HG03571 (cell line): Measurements from ENCODE around the gene PIR.

Experiments used
- ATAC-seq: cut with Tn5 transposase; IDR thresholded peaks from one replicate; pipeline ENCODE4 v1.9.1; 2021; ENCODE audit not compliant: unreplicated experiment

The PIR gene

DNA sequence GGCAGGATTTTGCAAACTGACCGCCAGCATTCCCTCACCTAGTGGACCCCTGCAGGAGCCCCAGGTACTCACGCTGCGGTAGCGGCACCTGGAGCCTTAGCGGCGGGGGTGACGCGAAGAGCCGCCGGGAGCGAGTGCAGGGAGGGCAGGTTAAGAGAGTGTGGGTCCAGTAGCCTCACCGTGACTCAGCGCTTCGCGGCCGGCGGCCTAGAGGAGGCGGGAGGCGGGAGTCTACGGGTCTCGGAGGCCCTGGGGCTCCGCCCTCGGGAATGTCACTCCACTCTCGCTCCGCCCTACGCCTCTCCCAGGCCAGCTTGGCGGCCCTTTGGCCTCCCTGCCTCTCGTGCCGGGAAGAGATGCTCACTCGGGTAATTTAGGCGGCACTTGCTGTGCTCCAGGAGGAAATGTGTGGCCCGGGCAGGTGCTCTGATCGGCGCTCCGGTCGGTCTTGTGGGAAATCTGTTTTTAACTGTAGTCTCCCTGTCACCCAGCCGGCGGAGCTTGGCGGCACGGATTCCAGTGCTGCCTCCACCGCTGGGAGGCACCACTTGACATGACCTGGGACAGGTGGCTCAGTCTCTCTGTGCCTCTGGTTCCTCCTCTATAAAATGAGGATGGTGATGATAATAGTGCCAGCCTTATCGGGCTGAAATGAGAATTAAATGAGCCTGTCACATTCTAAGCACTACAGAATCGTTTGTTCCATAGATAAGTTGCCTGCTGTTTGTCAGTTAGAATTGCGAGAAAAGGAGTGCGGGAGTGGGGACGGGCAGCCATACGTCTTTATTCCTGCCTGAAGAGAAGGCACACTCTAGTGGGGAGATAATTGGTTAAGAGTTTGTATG, at the start of gene PIR:
Gene PIR (minus strand): TSS at position 216 of the 845 bp plus-strand sequence. CDS start 2,076 bp downstream, outside the sequence.
- ATAC-seq, result peak; percentile 97

DNA sequence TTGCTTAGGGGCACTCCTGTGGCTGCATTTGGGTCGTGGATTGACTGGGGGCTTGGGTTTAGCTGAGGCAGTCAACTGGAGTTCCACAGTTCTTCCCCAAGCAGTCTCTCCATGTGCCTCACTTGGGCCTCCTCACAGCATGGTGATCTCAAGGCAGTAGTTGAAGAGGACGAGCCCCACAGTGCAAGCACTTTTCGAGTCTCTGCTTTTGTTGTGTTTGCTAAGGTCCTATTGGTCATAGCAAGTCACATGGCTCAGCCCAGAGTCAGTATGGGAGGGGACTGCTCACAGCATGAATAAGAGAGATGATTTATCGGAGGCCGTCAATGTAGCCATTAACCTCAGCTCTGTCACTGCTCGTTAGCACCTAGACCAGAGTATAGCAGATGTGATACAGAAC, 37.2 kb upstream of the PIR start:
- ATAC-seq, result no peak

DNA sequence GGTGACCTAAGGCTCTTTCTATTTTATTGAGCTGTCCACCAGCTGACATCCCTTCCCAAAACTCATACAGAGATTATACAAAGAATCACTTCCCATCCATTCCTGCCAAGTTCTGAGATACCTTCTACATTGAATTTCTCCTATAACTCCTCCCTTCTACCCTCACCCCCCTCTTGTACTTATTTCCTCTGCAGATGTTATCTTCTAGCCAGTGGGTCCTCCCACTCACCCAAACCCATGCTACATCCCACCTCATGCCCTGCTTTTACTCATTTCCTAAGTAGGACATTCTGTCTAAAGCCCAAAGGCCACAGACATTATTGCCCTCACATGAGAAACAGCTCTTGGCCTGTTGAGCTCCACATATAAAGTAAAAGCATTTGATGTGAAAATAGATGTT, 36.0 kb upstream of the PIR start:
- no peak for ATAC-seq

DNA sequence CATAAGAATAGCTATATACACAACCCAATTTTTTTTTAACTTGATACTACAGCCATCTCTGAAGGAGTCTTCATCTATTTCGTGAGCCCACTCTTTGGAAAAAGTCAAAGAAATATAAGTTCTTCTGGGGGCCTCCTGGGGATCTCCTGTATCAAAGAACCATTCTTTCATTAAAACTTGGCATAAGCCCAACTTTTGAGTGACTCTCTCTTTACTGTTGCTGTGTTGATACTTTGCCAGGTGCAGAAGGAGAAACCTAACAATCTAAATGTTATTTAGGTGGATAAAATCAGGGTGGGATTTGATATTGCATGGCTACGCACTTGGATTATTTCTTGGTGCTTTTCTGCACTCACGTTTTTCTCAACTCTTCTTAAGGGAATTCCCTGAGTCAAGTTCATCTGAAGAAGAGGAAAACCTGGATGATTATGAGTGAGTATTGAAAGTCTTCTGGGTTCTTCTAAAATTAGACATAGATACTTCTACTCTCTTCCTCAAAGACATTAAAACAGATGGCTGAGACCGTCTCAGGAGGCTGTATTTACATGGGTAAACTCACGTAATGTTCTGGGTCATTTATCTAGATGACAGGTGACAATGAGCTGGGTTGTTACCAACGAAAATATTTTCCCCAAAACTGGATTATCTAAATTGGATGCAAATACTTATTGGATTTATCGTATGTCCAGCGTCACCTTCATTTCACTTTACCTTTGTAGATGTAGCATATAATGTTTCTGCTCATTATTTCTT, 32.7 kb upstream of the PIR start:
- no peak for ATAC-seq

DNA sequence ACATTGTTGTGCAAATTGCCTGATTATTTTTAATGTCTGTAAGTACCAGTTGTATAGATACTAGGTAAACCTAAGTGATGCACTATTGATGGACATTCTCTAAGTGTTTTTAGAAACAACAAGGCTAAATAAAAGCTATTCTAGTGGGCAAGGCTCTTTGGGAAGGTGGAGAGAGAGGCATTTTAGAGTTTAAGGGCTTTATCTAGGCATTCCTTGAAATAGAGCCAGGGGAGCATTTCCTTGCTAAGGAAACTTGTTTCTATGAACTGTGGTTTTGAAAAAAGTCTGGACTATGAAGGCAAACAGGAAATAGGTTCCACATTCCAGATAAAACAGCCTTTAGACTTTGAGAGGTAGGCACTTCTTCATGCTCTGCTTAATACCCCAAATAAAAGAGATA, 31.3 kb upstream of the PIR start:
- no peak for ATAC-seq

DNA sequence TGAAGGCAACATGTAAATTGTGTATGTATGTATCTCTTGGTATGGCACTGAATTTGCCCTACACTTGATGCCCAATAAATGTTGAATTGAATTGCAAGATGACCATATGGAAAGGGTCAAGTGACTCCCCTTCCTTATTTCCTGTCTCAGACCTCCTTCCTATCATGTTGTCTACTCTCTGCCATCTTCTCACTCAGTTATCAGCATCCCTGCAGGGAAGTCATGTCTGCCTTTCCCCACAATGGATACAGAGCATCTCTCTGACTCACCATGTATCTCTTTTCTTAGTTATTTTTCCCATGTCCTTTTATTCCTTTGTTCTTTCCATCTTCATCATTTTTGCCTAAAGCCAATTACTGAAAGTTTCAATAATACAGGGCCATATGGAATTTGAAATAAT, 30.0 kb upstream of the PIR start:
- ATAC-seq, result no peak

DNA sequence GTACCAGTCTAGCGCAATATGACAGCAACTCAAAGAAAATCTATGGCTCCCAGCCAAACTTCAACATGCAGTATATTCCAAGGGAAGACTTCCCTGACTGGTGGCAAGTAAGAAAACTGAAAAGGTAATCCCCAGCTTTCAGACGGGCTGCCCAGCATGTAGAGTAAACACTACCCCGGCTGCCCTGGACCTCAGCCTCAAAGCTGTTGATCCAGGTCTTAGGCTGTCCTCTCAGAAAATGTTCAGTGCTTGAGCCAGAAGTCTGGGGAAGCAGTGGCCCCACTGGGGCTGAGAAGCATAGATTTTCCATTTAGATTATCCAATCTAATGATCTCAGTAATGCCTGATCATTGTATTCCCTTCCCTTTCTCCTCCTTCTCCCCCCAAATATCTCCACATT, 29.3 kb upstream of the PIR start:
- no peak for ATAC-seq

DNA sequence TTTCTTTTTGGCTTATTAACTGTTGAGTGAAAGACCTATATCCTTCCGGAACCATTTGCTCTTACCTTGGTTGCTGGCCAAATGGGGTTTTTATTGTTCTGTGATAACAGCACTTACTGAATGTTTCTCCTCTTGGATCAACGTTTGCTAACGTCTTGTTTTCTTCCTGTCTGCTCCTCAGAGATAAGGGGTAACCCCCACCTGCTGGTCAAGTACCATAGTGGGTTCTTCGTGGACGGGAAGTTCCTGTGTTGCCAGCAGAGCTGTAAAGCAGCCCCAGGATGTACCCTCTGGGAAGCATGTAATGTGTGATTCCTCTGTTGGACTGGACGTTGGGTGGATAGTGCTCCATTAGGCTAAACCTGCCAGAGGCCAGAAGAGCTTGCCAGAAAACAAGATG, 22.8 kb upstream of the PIR start:
- ATAC-seq, result no peak

DNA sequence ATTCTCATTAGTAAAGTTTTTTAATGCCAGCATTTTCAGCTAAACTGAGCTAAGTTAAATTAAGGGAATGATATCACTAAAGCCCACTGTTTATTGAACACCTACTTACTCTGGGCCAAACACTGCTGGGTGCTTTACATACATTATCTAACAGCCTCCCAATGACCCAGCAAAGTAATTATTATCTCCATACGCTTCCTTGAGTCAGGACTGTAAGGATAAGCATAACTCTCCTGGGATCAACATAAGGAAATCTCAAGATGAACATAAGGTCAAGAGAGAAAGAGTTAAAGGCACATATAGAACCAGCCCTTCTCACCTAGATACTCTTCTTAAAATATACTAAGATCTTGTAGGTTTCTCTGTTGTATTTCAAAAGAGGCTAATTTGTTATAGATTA, 21.1 kb upstream of the PIR start:
- no peak for ATAC-seq

DNA sequence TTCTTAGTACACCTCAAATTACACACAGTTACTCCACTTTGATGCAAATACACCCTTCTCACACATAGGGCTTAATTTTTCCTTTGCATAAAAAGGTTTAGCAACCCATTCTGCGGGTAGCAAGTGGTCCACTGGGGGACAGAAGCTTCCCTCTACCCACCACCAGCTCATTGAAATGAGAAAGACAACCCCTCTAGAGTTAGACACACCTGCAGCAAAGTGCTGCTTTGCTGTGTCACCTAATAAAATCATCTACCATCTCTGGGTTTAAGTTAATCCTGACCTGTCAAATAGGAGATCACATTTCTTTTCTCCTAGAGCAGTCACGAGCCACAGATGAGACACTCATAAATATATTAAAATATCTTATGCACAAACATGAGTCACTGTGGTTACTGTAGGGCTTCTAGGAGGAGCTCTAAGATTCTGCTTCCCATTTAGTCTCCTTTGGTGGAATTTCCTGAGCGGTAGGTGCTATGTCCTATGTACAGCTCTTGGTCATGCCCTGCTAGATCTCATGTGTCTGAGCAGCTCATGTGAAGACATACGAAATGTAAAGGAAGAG, 19.4 kb upstream of the PIR start:
- no peak for ATAC-seq

DNA sequence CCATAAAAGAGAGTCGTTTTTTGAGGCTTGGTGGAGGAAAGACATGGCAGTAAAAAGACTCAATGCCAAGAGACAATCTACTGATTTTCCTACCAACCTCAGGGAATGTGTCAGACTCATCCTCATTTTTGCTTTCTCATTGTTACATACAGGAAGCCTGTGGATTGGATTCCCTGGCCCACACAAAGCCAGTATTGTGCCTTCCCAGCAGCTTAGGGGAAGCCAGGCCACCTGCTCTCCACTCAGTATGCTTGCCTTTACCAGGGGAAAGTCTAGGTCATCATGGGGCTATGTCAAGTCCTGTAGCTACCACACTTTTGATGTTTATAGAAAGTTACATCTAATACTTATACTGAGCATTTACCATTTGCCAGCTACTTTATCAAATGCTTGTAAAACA, 18.4 kb upstream of the PIR start:
- no peak for ATAC-seq

DNA sequence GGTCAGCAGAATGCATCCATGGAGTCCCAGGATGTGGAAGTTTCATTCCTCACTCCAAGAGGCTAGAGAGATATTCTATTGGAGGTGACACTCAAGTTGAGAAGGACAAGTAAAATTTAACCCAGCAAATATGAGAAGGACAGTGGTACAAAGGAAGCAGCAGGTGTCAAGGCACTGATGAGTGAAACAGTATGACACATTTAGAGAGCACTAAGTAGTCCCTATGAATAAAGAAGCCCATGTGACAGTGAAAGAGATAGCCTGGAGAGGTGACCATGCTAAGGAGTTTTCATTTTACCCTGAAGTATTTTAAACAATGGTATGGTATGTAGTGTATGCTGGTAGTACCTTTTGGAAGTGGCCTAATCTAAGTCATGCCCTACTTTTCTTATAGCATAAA, 16.7 kb upstream of the PIR start:
- no peak for ATAC-seq

DNA sequence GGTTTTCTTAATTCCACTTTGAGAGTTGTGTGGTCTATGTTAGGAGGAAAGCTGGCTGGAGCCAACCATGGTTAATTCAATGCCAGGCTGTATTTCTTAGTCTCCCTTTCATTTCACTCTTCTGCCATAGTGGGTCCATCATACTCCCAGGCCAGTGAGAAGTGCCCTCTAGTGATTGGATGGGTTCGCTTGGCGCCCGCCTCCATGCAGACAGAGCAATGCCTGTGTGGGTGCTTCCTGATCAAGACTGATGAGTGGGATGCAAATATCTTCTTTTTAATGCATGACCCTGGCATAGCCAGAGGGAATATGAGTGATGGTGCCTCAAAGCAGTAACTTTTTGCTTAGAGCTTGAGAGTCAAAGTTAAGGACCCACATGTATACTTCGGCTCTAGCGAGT, 13.9 kb upstream of the PIR start:
- ATAC-seq, result no peak

DNA sequence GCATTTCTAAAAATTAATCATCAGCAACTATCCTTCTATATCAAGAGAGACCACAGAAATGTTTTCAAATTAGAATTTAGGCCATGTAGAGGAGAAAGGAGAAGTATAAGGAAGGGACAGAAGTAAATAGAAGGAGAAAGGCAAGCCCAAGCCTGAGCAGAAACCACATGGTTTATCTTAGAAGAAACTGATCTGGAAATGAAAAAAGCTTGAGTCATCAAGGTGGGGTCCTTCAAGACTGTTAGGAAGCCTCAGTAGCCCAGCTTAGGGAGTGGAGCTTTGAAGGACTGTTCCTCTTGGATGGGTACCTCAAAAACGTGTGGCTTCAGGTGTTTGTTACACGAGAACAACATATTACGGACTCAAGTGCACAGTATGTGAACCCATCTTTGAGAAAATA, 12.0 kb upstream of the PIR start:
- no peak for ATAC-seq

DNA sequence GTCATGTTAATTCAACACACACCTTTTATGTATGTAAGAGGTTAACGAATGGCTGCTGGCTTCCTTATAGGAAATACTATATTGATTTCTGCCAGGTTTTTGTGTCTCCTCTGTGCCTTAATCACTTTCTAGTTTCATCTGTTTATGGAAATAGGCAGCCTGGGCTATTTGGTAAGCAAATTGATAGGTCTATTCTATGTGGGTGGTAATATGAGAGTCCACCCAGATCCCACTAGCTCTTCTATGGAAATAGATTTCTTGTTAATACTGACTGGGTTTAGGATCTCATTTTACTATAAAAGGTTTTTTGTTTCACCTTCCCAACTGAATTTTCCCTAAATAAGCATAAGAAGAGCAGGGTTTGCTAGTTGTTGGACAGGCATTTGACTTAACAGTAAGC, 11.5 kb upstream of the PIR start:
- no peak for ATAC-seq

DNA sequence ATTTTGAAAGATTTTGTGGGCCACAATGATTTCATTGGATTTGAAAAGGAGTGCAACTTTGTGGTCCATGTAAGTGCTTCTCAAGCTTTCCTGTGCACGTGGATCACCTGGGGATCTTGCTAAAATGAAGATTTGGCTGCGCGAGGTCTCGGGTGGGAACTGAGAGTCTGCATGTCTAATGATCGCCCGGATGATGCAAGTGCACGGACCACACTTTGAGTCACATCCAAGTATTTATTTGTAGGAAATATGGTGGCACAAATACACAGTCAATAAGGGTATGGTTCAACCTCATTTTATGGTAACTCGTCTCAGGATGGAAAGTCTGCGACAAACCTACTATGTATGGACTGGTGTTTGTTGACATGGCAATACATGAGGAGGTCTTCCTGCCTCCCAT, 8.4 kb upstream of the PIR start:
- no peak for ATAC-seq

DNA sequence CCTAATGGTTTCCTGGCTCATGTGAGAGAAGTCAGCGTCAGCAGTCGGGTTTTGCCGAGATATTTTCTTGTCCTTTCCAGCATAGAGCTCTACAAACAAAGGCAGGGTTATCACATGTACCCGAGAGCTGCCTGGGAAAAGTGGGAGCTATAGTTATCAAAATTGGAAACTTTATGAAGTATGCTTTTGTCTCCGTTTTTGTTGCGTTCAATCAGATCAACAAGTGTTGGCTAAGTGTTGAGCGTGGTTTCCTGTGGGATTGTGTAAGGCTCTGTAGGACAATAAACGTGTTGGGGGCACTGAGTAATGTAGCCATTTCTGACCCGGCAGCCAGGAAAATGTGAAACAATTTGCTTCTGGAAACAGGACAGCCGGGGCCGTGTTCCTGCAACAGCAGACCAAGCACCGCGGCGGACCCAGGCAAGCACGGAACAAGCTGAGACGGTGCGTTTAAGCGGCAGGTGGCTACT, 7.4 kb upstream of the PIR start, which contains the start of gene BMX:
Gene BMX (plus strand): TSS at position 311 of the 470 bp plus-strand sequence. CDS start 7,547 bp downstream, outside the sequence.
- no peak for ATAC-seq

DNA sequence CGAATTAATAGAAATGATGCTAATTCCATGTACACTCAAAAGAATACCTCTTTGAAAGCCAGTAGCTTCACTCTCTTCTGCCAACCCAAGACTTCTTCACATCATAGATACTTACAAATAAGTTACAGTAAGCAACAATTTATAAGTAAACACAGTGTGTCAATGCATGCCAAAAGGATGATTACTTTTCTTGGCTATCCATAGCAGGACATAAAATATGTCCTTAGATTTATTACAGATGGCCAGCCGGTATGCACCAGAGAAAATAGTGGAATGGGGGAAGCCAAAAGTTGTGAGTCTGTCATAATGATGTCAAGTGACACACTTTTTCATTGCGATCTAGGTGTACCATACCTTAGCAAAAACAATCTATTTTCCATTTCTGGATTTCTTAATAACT, 6.8 kb upstream of the PIR start:
- no peak for ATAC-seq

DNA sequence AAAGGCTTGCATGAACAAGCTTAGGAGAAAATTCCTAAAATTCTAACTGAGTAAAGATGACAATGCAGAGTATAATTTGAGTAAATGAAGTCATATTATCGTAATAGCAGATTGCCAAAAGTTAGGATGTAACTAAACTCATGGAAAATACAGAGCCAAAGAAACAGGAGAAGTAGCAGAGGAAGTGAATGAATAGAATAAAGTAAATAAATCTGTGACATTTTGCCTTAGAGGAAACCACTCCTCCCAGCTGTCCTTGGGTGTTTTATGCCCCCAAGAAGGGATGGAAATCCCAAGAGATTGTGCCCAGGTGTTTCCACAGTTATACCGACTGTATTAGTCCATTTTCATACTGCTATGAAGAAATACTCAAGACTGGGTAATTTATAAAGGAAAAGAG, 5.6 kb upstream of the PIR start:
- no peak for ATAC-seq

DNA sequence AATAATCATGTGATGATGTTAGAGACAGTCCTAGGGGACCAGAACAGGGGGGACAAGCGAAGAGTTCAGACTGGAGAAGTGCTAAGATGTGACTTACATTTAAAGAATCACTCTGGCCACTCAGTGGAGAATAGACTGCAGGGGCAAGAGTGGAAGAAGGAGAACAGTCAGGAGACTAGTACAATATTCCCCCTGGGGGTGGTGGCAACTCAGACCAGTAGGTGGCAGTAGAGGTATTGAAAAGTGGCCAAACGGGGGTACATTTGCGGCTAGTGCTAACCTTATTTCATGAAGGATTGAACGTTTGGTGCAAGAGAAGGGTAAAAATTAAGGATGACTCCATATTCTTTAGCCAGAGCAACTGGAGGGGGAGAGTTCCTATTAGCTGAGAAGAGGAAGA, 4.7 kb upstream of the PIR start:
- no peak for ATAC-seq

DNA sequence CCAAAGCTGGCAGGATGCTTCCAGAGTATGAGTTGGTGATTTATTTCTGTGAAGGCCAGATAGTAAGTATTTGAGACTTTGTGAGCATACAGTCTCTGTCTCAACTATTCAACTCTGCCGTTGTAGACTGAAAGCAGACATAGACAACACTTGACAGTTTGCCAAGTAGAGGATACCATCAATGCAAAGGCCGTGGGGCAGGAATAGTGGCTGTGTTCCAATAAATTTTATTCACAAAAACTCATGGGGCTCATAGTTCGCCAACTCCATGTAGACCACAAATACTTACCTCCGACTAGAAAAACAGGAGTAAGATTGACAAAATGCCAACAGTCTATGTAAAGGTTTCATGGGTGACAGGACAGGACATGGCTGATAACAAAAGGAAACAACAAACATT, 3.7 kb upstream of the PIR start:
- no peak for ATAC-seq

DNA sequence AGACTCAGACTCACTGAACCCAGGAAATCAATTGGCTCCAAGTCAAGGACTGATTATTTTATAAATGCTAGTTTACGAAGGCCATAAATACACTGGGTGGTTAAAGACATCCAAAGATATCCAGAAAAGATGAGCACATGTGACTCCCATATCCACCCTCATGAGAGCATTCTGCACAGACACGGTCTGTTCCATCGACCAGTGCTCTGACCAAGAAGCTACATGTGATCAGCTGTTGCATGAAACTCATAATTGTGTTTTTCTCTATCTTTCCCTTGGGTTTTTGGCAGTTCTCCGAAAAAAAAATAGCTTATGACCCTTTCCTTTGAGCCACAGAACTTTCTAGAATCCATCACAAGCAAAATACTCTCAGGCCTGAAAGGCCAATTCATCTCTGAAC, 2.7 kb upstream of the PIR start:
- ATAC-seq, result no peak
